GM19043 (cell line): Measurements from ENCODE around the gene SMNDC1.
"Not testable (repeated sequence)": the region's sequence is repeated elsewhere in the genome, so short reads cannot be mapped to it uniquely, and the experiment has no call there.

Experiments
- ATAC-seq: cut with Tn5 transposase; IDR thresholded peaks from one replicate; pipeline ENCODE4 v1.9.1; 2021; ENCODE audit warnings: low read depth; ENCODE audit not compliant: unreplicated experiment

SMNDC1 gene

GRCh38 chr10:110259317-110259716 lies 45.4 kb downstream of the SMNDC1 start:
- no peak for ATAC-seq

GRCh38 chr10:110258542-110258941 lies 46.2 kb downstream of the SMNDC1 start:
- no peak for ATAC-seq

- no peak for ATAC-seq
These were observed 50.3 kb downstream of the SMNDC1 start for GRCh38 chr10:110254467-110254866.

- no peak for ATAC-seq
These were observed 52.6 kb downstream of the SMNDC1 start for GRCh38 chr10:110252151-110252550.

GRCh38 chr10:110251392-110251791 lies 53.3 kb downstream of the SMNDC1 start:
- peak; percentile 78 for ATAC-seq

- peak; percentile 45 for ATAC-seq
These were observed 55.2 kb downstream of the SMNDC1 start for GRCh38 chr10:110249489-110249888.

GRCh38 chr10:110247833-110248232 lies 56.9 kb downstream of the SMNDC1 start:
- ATAC-seq, result not testable (repeated sequence)

GRCh38 chr10:110244550-110244949 lies 60.2 kb downstream of the SMNDC1 start:
- ATAC-seq, result no peak

- ATAC-seq, result no peak
These were observed 62.2 kb downstream of the SMNDC1 start for GRCh38 chr10:110242511-110242910.

GRCh38 chr10:110241841-110242240 lies 62.9 kb downstream of the SMNDC1 start:
- ATAC-seq, result no peak

GRCh38 chr10:110241407-110241806 lies 63.3 kb downstream of the SMNDC1 start:
- no peak for ATAC-seq
